ENCODE data around the gene ASAP3.

The ASAP3 gene

DNA sequence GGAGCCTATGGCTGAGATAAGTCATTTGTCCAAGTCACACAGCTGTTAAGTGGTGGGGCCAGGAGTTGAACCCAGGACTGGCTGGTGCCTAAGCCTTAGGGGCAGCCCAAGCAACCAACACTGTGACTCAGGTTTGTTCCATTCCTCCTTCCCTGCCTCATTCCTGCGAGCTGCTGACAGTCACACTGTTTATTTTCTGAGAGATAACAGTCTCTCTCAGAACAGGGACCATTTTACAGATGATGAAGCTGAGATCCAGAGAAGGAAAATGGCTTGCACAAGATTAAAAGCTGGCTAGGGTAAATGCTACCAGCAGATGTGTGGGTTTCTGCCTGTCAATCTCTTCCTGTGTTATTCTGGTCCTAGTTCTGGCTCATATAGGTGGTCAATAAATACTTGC, 35.1 kb downstream of the ASAP3 start:
- no peak for DNase-seq (ENCODE audit: low spot score)

DNA sequence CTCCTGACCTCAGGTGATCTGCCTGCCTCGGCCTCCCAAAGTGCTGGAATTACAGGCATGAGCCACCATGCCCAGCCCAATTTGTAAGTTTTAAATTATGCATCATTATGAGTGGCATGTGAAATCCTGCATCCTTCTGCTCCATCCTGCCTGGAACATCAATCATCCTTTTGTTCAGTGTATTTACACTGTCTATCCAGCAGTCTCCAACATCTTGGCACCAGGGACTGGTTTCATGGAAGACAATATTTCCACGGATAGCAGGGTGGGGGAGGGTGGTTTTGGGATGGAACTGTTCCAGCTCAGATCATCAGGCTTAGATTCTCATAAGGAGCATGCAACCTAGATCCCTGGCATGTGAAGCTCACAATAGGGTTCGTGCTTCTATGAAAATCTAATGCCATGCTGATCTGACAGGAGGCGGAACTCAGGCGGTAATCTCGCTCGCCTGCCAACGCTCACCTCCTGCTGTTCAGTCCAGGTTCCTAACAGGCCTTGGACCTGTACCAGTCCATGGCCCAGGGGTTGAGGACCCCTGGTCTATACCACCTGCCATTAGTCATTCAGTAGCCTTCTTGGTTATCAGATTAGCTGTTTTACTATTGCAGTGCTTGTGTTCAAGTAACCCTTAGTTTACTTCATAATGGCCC, 37.2 kb downstream of the ASAP3 start:
- DNase-seq (ENCODE audit: low spot score), result peak; percentile 44

DNA sequence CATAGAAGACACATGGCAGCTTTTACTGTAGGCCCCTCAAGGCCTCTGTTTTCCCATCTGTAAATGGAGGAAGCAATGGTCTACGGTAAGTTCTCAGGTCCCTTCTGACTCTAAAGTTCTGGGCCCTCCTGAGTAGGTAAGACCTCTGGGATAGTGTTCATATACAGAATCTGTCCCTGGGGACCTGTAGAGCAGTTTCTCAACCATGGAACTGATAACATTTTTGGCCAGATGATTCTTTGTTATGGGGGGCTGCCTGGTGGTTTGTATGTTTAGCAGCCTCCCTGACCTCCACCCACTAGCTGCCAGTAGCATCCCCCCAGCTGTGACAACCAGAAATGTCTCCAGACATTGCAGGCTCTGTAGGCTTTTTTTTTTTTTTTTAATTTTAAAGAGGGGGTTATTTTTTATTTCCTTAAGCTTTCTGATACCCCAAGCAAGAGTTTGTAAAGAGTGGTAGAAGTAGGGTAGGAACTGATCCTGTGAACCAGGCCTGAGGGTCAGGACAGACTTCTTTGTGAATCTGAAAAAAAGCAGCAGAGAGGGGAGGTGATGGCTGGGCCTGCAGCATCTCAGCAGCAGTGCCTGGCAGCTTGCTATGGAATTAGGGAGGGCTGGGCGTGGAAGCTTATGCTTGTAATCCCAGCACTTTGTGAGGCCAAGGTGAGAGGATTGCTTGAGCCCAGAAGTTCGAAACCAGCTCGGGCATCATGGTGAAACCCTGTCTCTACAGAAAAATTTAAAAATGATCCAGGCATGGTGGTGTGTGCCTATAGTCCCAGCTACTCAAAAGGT, 39.2 kb downstream of the ASAP3 start:
- no peak for DNase-seq (ENCODE audit: low spot score)

DNA sequence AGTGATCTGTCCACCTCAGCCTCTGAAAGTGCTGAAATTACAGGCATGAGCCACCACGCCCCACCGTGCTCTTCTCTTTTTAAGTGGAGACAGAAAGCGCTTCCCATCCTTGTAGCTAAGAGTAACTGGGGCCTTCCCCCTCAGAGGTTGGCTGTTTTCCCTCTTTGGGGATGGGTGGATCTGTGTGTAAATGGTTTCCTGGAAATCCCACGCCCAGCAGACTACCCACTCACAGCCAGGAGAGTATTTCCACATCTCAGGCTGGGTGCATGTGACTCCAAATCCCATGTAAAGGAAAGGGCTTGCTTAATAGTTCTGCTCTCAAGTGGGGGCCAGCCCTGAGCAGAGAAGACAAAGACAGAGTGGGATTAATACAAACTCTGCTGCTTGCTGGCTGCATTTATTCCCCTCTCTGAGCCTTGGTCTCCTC, 39.9 kb downstream of the ASAP3 start:
- DNase-seq (ENCODE audit: low spot score), result no peak

DNA sequence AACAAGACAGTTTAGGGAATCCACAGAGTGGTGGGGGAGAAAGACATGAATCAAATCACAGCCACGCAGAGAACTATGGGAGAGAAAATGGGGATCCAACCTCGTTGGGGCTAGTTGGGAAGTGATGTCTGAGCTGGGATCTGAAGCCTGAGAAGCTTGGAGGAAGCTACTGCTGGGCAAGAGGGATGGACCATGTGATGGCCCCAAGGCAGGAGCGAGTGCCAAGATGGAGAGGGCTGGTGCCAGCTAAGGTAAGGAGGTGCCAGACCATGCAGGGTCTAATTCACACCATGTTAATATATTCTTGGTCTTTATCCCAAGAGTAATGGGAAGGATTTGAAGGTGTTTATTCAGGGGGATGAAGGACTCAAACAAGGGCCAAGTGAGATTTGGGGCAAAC, 41.2 kb downstream of the ASAP3 start:
- no peak for DNase-seq (ENCODE audit: low spot score)

DNA sequence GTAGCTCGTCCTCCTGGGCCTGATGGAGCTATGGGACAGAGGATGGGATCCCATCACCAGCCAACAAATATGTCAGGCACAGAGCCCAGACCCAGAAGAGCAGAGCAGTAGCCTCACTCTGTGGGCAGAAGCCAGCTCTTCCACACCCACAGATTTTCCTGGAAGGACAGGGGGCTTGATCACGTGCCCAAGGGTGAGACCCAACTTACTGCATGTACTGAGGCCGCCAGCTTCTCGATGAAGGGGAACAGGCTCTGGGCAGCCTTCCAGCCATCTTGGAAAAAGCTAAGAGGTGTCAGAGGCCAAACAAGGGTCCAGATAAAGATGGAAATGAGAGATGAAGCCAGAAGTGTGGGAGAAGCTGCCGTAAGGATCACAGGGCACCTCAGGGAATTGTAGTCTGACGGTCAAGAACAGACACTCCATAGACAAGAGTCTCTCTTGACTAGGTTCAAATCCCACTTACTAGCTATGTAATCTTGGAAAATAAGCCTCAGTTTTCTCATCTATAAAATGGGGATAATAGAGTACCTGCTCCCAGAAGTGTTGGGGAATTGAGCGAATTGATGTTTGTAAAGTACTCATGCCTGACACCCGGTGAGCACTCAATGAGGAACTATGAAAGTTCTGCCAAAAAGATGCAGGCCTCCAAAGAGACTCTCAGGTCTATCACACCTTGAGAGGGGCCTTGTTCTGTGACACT, 42.4 kb downstream of the ASAP3 start:
- DNase-seq (ENCODE audit: low spot score), result no peak

DNA sequence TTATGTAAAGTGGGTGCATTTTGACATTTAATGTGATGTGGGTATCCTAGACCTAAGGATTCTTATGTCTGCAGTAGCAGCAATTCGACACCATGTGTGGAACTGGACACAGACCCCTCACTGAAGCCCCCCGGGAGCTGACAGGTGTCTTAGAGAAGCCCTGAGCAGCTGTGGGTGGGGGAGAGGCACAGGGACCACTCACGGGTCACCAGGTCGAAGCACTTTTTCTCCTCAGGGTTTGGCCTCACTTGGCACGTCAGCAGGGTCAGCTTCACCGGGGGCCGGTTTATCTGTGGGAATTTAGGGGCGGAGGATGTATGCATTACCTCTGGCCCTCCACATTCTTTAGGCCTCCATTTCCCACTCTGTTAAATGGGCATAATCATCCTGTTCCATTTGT, 45.4 kb downstream of the ASAP3 start:
- DNase-seq (ENCODE audit: low spot score), result no peak

DNA sequence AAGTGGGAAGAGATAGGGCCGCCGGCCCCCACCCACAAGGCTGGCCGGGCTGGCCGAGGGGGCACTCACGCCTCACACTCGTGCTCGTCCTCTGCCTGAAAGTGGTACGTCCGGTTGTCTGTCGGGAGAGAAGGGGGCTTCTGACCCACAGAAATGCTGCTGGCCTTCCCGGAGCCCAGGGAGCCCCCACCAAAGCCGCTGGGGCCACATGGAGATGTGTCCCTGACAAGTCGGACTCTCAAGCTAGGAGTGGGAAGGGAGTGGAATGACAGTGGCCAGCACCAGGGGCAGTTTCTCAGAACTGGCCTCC, 46.7 kb downstream of the ASAP3 start:
- no peak for DNase-seq (ENCODE audit: low spot score)

DNA sequence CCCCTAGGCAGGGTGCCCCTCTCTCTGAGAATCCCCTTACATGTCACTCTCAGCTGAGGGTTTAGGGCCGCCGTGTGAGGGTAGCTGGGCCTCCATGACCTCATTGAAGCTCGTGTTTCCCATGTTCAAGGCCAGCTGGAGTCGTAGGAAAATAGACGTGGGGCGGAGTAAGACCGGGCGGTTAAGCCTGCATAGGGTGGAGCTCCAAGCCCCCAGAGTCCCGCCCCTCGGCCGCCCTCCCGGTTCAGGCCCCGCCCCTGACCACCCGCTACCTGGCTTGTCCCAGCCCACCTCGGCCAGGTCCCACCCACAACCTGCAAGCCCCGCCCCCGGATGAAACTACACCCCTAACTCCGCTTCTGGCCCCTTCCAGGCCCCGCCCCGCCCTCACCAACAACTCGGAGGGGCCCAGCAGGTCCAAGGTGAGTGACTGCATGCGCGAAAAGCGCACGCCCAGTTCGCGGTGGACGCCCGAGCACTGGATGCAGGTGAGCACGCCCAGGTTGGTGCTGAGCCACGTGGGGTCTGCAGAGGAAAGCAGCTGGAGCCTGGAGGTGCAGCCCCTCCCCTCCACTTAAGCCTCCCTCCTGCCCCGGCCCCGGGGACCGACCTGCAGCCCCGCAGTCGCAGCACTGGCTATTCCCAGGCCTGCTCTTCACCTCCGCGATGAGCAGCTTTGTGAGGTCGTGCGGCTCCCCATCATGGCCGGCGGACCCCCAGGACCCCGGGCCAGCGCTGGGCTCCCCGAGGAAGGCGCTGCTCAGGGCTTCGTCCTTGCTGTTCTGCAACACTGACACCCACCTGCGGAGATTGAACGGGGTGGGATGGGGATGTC, 47.2 kb downstream of the ASAP3 start:
- no peak for DNase-seq (ENCODE audit: low spot score)

DNA sequence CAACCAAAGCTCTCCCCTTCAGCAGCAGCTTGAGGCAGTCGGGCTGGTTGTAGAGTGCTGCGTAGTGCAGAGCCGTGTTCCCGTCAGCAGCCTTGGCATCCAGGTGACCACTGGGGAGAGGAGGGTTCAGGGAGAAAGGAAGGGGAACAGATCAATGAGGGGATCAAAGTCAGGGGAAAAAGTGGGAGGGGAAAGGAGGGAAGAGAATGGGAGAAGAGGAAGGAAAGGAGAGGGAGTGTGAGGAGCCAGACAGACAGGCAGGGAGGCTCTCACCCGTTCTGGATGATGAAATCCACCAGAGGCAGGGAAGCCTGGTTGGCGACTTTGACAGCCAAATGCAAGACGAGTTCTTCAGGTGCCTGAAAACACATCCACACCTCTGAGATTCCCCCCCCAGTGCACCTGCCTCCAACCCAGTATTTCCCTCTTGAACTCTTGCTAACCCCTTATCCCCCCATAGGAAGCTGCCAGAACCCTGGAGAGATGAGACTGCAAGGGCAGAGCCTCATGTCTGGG, 49.7 kb downstream of the ASAP3 start:
- DNase-seq (ENCODE audit: low spot score), result no peak

DNA sequence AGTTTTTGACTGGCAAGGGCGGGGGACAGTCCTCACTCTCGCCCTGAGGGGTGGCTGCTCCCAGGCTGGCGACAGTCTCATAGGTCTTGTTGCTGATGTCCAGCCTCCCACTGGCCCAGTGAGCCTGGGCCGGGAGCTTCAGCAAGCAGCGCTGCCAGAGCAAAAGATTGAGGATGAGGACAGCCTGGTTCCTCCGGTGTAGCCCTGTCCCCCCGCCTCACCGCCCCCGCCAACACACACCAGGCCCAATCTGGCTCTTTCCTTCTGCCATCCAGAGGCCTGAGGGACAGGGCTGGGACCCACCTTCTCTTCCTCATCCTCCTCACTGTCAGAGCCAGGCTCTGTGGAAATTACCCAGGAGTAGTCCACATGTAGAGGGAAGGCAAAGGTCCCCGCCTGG, 50.9 kb downstream of the ASAP3 start:
- no peak for DNase-seq (ENCODE audit: low spot score)

DNA sequence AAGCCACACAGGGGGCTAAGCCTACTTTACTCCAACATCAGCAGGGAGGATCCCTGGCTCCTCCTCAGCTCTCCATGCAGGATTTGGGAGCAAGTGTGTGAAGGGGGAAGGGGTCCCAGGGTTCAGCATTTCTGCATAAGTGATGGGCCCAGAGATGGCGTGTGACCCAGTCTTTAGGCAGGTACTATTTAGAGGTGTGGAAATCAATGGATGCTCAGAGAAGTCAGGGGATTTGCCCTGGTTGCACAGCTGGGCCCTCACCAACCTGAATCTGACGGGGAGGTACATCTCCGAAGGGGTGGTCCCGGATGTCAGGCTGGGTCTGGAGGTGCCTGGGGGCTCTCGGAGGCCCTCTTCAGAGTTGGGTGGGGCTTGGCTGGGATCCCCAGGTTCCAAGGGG, 52.5 kb downstream of the ASAP3 start:
- no peak for DNase-seq (ENCODE audit: low spot score)

DNA sequence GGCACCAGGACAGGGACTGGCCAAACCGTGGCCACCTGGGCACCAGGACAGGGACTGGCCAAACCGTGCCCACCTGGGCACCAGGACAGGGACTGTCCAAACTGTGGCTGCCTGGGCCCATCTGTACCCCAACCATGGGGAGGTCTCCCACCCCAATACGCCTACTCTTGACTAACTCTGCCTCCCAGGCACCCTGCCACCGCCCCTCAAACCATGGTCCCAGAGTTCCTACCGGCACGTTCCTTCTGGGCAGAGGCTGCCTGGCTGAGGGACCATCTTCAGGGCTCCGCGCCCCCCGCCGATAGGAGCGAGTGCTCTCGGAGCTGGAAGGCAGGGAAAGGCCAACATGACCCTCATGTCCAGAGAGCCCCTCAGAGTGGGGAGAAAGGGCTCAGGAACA, 53.2 kb downstream of the ASAP3 start:
- no peak for DNase-seq (ENCODE audit: low spot score)

DNA sequence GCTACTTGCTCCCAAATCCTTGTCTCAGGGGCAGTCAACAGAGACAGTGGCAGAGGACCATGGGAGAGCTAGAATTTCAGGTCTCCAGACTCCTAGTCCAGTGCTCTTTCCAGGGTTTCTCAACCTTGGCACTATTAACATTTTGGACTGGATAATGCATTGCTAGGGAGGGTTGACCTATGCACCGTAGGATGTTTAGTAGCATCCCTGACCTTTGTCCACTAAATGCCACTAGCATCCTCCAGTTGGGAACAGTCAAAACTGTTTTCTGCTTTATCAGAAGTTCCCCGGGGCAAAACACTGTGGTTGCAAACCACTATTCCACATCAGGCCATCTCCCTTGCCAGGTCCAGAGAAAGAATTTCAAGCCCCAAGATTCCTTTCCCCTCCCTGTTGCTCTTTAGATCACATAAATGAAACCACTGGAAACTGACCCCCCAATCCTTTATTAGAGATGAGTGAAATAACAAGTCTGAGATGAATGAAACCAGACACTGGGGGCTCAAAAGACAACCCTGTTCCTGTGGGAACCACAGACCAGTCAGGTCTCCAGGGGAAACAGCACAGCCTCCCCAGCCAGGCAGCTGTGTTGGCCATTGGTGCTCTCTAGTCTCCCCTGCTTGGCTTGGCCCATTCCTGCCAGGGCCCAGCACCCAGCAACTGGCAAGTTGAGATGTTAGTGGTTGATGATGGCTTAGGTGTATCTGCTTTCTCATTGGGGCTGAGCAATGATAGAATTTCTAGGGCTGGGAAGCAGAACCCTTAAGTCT, 55.7 kb downstream of the ASAP3 start:
- no peak for DNase-seq (ENCODE audit: low spot score)

DNA sequence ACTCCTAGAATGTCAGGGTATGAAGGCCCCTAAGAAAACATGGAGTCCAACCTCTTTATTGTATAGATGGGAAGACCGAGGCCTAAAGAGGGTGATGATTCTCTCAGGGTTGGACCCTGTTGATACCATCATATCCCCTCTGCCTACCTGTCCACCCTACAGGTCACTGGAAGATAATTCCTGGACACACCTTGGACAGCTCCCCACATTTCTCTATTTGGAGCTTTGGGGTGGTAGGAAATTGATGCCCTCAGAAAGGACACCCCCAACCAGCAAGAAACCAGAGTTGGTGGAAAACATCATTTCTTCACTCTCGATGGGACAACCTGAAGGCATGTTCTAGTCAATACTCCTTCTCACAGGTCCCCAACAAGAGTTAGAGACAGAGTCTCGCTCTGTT, 56.4 kb downstream of the ASAP3 start:
- DNase-seq (ENCODE audit: low spot score), result no peak

DNA sequence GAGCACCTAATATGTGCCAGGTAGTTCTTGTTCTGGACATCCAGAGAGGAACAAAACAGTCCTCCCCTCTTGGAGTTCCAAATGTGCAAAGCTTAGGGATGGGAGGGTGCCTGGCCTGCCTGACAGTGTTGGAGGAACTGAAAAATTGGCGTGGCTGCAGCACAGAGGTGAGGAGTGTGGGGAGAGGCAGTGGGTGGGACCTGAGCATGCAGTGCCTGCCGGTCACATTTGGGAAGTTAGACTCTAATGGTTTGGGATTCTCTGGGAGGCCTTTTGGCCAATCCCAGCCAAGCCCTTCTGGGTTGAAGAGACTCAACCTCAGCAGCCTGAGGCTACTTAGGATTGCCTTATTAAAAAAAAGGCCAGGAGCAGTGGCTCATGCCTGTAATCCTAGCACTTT, 57.2 kb downstream of the ASAP3 start:
- DNase-seq (ENCODE audit: low spot score), result no peak

DNA sequence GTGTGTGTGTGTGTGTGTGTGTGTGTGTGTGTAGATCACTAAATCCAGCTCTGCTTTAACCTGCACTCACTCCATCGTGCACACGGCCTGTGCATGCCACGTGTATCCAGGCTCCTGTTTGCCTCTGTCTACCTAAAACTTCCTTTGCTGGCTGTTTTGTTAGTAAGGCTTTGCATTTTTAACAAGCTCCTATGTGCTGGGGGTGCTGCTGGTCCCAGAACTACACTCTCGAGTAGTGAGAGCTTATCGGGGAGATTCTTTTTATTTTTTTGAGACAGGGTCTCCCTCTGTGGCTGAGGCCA, 58.8 kb downstream of the ASAP3 start:
- DNase-seq (ENCODE audit: low spot score), result no peak

DNA sequence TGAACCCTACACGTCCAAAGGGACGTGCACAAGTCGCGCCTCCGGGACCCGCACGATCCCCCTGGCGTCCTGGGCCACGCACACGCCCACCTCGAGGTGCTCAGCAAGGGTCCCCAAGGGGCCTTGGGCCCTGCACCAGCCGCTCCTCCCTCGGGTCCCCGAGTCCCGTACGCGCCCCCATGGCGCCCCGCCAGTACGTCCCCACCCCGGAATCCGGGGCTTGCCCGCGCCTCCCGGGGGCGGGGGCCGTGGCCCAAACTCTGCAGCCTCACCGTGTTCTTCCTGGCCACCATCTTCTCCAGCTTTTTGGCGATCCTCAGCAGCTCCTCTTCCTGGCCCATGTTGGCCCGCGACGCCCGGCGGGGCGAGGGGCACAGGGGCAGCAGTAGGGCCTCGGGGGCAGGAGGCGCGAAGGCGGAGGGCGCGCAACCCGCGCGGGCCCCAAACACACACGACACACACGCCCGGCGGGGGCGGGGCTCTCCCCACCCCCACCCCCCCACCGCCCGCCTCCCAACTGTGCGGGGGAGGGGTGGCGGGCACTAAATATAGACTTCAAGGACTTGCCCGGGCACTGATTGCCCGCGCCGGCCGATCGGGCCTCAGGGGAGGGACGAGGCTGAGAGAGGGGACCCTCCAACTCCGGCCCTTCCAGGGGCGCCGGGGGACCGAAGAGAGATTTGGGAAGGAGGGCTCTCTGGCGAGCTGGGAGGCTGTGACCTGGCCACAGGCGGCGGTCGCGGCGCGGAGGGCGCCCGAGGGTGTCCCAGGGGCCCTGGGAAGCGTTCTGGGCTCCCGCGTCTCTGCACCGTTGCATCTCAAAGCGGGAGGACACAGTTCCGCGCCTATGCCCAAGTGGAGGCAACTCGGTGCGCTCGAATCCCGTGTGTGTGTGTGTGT, 59.4 kb downstream of the ASAP3 start, which contains the start of gene TCEA3:
TCEA3 (minus strand) TSS at position 456 of the 900 bp plus-strand sequence; CDS start at position 341, 115 bp downstream.
- DNase-seq (ENCODE audit: low spot score), result no peak

DNA sequence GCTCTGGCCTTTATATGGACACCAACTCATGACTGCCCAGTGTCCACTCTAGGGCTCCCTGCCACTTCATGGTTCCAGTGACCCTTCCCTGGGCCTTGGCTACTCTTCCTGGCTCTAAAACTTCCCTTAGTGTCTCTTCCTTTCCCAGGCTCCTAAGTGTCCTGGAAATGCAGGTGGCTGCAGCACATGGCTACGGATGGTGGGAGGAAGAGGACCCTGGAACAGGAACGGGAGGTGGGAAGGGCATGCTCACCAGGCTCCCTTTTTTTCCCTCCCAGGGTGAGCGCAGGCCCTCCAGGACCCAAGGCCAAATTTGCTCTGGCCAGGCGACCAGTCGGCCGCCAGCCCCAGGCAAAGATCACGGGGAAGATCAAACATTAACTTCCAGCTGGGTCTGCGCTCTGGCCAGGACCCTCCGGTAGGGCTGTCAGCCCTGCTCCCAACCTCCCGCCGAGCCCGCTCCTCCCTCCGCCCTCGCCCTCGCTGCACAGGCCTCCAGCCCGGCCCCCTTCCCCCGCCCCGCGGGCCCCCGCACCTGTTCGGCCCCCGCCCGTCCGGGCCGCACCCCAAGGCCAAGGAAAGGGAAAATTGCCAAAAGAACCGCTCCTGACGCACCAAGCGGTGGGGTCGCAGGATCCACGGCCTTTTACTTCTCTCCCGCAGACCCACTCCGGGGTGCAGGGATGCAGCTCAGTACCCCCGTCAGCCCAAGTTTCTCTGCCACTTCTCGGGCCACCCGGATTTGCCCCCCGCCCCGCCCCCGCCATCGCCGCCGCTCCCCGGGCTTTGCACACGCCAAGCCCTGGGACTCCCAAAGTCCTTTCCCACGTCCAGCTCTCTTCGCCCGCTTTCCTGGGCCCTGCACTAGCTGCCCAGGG, 60.3 kb downstream of the ASAP3 start:
- DNase-seq (ENCODE audit: low spot score), result no peak

Data from pons (tissue), 1 donor.